OCI-LY1 (cell line): ENCODE data around the gene ATP8A2.

Experiments used
- H2AFZ ChIP-seq: fragments of 200-600 bp; sonication (generic), shearing (Covaris generic); 2 replicates; pipeline ENCODE4 v1.6.0; 2014; ENCODE audit warnings: antibody characterized with exemption, mild to moderate bottlenecking, low read length
- H3F3A ChIP-seq: fragments of 200-600 bp; sonication (generic), shearing (Covaris generic); 2 replicates; pipeline ENCODE4 v1.6.0; 2014; ENCODE audit warnings: mild to moderate bottlenecking, antibody characterized with exemption, low read length, moderate library complexity; ENCODE audit not compliant: insufficient read depth
- H3K27ac ChIP-seq: fragments of 200-600 bp; sonication (generic); 2 replicates; pipeline ENCODE4 v1.5.1; 2014; ENCODE audit warnings: low read length, mixed run types, mild to moderate bottlenecking, low read depth; ENCODE audit not compliant: poor library complexity, severe bottlenecking
- H3K27me3 ChIP-seq: fragments of 200-600 bp; sonication (generic); 2 replicates; pipeline ENCODE4 v1.6.0; 2014; ENCODE audit warnings: antibody characterized with exemption, mild to moderate bottlenecking, low read length, moderate library complexity; ENCODE audit not compliant: insufficient read depth
- H3K36me3 ChIP-seq: fragments of 200-600 bp; sonication (generic); 2 replicates; pipeline ENCODE4 v1.6.1; 2014; ENCODE audit warnings: mild to moderate bottlenecking, antibody characterized with exemption, low read length, moderate library complexity, mixed read lengths; ENCODE audit not compliant: insufficient read depth
- H3K4me1 ChIP-seq: fragments of 200-600 bp; sonication (generic); 2 replicates; pipeline ENCODE4 v1.5.1; 2014; ENCODE audit warnings: mild to moderate bottlenecking, low read length, moderate library complexity; ENCODE audit not compliant: insufficient read depth, severe bottlenecking
- H3K4me2 ChIP-seq: fragments of 200-600 bp; sonication (generic), shearing (Covaris generic); 2 replicates; pipeline ENCODE4 v1.6.1; 2014; ENCODE audit warnings: low read length
- H3K4me3 ChIP-seq: fragments of 200-600 bp; sonication (generic); 2 replicates; pipeline ENCODE4 v1.5.1; 2014; ENCODE audit warnings: low read length, low read depth, mild to moderate bottlenecking, mixed read lengths; ENCODE audit not compliant: poor library complexity, severe bottlenecking
- H3K79me2 ChIP-seq: fragments of 200-600 bp; shearing (Covaris generic); 2 replicates; pipeline ENCODE4 v1.6.1; 2016; ENCODE audit warnings: mixed run types, low read length, mixed read lengths; ENCODE audit not compliant: insufficient read depth
- H3K9ac ChIP-seq: fragments of 200-600 bp; sonication (generic), shearing (Covaris generic); 2 replicates; pipeline ENCODE4 v1.6.1; 2014; ENCODE audit warnings: mild to moderate bottlenecking, low read length, mixed read lengths
- H3K9me2 ChIP-seq: fragments of 200-600 bp; sonication (generic), shearing (Covaris generic); 2 replicates; pipeline ENCODE4 v1.6.1; 2014; ENCODE audit warnings: low read depth, mild to moderate bottlenecking, low read length, mixed read lengths
- H3K9me3 ChIP-seq: fragments of 200-600 bp; shearing (Covaris generic); 2 replicates; pipeline ENCODE4 v1.6.1; 2014; ENCODE audit warnings: low read length, mixed read lengths
- H4K20me1 ChIP-seq: fragments of 200-600 bp; sonication (generic), shearing (Covaris generic); 2 replicates; pipeline ENCODE4 v1.6.0; 2016; ENCODE audit warnings: mild to moderate bottlenecking, low read length; ENCODE audit not compliant: insufficient read depth
- EZH2 ChIP-seq: fragments of 200-600 bp; sonication (generic), shearing (Covaris generic); IDR thresholded peaks from 2 replicates; pipeline ENCODE4 v1.8.0; 2017; ENCODE audit warnings: borderline replicate concordance, mixed run types, mild to moderate bottlenecking, antibody characterized with exemption, low read length, moderate library complexity, mixed read lengths
- TF ChIP-seq, protein P1 (sequence below): fragments of 200-600 bp; sonication (generic), shearing (Covaris generic); IDR thresholded peaks from 2 replicates; pipeline ENCODE4 v1.5.1; 2017; ENCODE audit warnings: mild to moderate bottlenecking, antibody characterized with exemption, low read length, moderate library complexity, mixed read lengths

The ATP8A2 gene

GRCh38 chr13:25902455-25902854 lies 530.7 kb downstream of the ATP8A2 start:
- no peak for TF ChIP-seq EZH2
- TF ChIP-seq, protein P1, sequence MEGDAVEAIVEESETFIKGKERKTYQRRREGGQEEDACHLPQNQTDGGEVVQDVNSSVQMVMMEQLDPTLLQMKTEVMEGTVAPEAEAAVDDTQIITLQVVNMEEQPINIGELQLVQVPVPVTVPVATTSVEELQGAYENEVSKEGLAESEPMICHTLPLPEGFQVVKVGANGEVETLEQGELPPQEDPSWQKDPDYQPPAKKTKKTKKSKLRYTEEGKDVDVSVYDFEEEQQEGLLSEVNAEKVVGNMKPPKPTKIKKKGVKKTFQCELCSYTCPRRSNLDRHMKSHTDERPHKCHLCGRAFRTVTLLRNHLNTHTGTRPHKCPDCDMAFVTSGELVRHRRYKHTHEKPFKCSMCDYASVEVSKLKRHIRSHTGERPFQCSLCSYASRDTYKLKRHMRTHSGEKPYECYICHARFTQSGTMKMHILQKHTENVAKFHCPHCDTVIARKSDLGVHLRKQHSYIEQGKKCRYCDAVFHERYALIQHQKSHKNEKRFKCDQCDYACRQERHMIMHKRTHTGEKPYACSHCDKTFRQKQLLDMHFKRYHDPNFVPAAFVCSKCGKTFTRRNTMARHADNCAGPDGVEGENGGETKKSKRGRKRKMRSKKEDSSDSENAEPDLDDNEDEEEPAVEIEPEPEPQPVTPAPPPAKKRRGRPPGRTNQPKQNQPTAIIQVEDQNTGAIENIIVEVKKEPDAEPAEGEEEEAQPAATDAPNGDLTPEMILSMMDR: no peak
- H3K27ac ChIP-seq: no peak overlapping the region
- no peaks in the 10 kb centered on the region for H3K27me3 ChIP-seq
- no peaks in the 10 kb centered on the region for H4K20me1 ChIP-seq
- H2AFZ ChIP-seq: no peak overlapping the region
- H3K36me3 ChIP-seq: no peaks in the 10 kb centered on the region
- H3K4me3 ChIP-seq: no peak overlapping the region
- no peaks in the 10 kb centered on the region for H3K79me2 ChIP-seq
- H3K4me1 ChIP-seq: no peaks in the 10 kb centered on the region
- H3K4me2 ChIP-seq: no peak overlapping the region
- no peak overlapping the region for H3K9ac ChIP-seq
- H3K9me2 ChIP-seq: no peaks in the 10 kb centered on the region
- H3F3A ChIP-seq: no peaks in the 10 kb centered on the region
- no peaks in the 10 kb centered on the region for H3K9me3 ChIP-seq

GRCh38 chr13:25902891-25903341 lies 531.1 kb downstream of the ATP8A2 start:
- H3F3A ChIP-seq: no peaks in the 10 kb centered on the region
- no peaks in the 10 kb centered on the region for H3K9me2 ChIP-seq
- no peak overlapping the region for H3K27ac ChIP-seq
- no peak overlapping the region for H2AFZ ChIP-seq
- no peaks in the 10 kb centered on the region for H3K27me3 ChIP-seq
- H3K9me3 ChIP-seq: no peaks in the 10 kb centered on the region
- H4K20me1 ChIP-seq: no peaks in the 10 kb centered on the region
- H3K9ac ChIP-seq: no peak overlapping the region
- no peaks in the 10 kb centered on the region for H3K79me2 ChIP-seq
- no peaks in the 10 kb centered on the region for H3K4me1 ChIP-seq
- no peak for TF ChIP-seq EZH2
- TF ChIP-seq, protein P1: no peak
- H3K4me2 ChIP-seq: no peak overlapping the region
- no peak overlapping the region for H3K4me3 ChIP-seq
- no peaks in the 10 kb centered on the region for H3K36me3 ChIP-seq

DNA sequence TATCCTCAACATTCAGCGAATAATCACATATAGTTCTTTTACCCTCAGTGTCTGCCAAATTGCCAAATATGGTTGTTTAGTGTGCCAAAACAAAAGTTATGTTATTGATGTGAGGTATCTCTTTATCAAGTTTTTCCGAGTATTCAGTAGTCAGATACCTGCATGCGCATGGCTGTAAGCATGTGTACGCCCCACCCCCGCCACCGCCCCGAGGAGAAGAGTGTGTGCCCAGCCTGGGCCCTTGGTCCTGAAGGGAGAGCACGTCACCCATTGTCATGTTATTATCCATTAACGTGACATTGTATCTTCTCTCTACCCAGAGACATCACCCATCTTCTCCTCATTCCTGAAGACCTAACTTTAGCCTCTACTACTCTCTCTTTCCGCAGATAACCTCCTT lies 533.1 kb downstream of the ATP8A2 start:
- TF ChIP-seq, protein P1: no peak
- TF ChIP-seq EZH2: no peak
- Histone ChIP-seq H3K27ac (no peak overlapping the region), H3K4me3 (no peak overlapping the region), H3K27me3 (no peaks in the 10 kb centered on the region), H3K4me1 (no peaks in the 10 kb centered on the region), H3K4me2 (no peak overlapping the region), H3K9me3 (no peaks in the 10 kb centered on the region), H3K9me2 (no peaks in the 10 kb centered on the region), H3F3A (no peaks in the 10 kb centered on the region), H2AFZ (no peak overlapping the region), H4K20me1 (no peaks in the 10 kb centered on the region), H3K36me3 (no peaks in the 10 kb centered on the region), H3K9ac (no peak overlapping the region), H3K79me2 (no peaks in the 10 kb centered on the region)
